HepG2 (cell line): ENCODE data around the gene C1orf115. TPM values are rescaled to one million over a fixed set of nuclear protein-coding genes. Genes with fewer than 3 reads are reported as not detected.

Experiments used
- ATF5 ChIP-seq: sonication (generic); formaldehyde crosslinking; IDR thresholded peaks from 2 replicates; pipeline ENCODE4 v1.4.0; 2020; ENCODE audit warnings: mild to moderate bottlenecking, low read depth, missing genetic modification reagents
- EZH2 ChIP-seq: conservative IDR thresholded peaks from 2 replicates; pipeline ENCODE4 v1.6.1; 2012; ENCODE audit warnings: mild to moderate bottlenecking, low read depth, low read length, moderate library complexity
- FOXK2 ChIP-seq: fragments of 450-650 bp; IDR thresholded peaks from 2 replicates; pipeline ENCODE4 v1.6.1; 2016
- HOXA3 ChIP-seq: sonication (generic); formaldehyde crosslinking; IDR thresholded peaks from 2 replicates; pipeline ENCODE4 v1.5.0; 2020; ENCODE audit warnings: missing genetic modification reagents
- IKZF4 ChIP-seq: sonication (generic); formaldehyde crosslinking; IDR thresholded peaks from 2 replicates; pipeline ENCODE4 v1.5.1; 2020; ENCODE audit warnings: borderline replicate concordance, mild to moderate bottlenecking, low read depth, missing genetic modification reagents; ENCODE audit errors: not compliant biosample characterization
- NFKB2 ChIP-seq: sonication (generic); formaldehyde crosslinking; IDR thresholded peaks from 2 replicates; pipeline ENCODE4 v1.4.0; 2020; ENCODE audit warnings: missing genetic modification reagents, borderline replicate concordance
- RARG ChIP-seq: sonication (generic); formaldehyde crosslinking; IDR thresholded peaks from 2 replicates; pipeline ENCODE4 v1.4.0; 2020; ENCODE audit warnings: low read depth, mild to moderate bottlenecking, missing genetic modification reagents
- SNAPC2 ChIP-seq: sonication (generic); formaldehyde crosslinking; IDR thresholded peaks from 2 replicates; pipeline ENCODE4 v1.8.1; 2022; ENCODE audit warnings: mild to moderate bottlenecking, missing genetic modification reagents
- STAT6 ChIP-seq: sonication (generic); formaldehyde crosslinking; IDR thresholded peaks from 2 replicates; pipeline ENCODE4 v1.4.0; 2020; ENCODE audit warnings: missing genetic modification reagents, mild to moderate bottlenecking, borderline replicate concordance
- ZBTB34 ChIP-seq: sonication (generic); formaldehyde crosslinking; IDR thresholded peaks from 2 replicates; pipeline ENCODE4 v1.8.0; 2022; ENCODE audit warnings: mild to moderate bottlenecking, missing genetic modification reagents
- ZNF251 ChIP-seq: sonication (generic); formaldehyde crosslinking; IDR thresholded peaks from 2 replicates; pipeline ENCODE4 v1.9.0; 2021; ENCODE audit warnings: mild to moderate bottlenecking, missing genetic modification reagents
- ZNF317 ChIP-seq: sonication (generic); formaldehyde crosslinking; IDR thresholded peaks from 2 replicates; pipeline ENCODE4 v1.5.0; 2020; ENCODE audit warnings: mild to moderate bottlenecking, missing genetic modification reagents
- ZNF510 ChIP-seq: sonication (generic); formaldehyde crosslinking; IDR thresholded peaks from 2 replicates; pipeline ENCODE4 v1.4.0; 2020; ENCODE audit warnings: low read depth, mild to moderate bottlenecking, missing genetic modification reagents
- ZNF670 ChIP-seq: sonication (generic); formaldehyde crosslinking; IDR thresholded peaks from 2 replicates; pipeline ENCODE4 v1.8.0; 2022; ENCODE audit warnings: mild to moderate bottlenecking, missing genetic modification reagents, borderline replicate concordance
- ZNF784 ChIP-seq: sonication (generic); formaldehyde crosslinking; IDR thresholded peaks from 2 replicates; pipeline ENCODE4 v1.5.1; 2020; ENCODE audit warnings: missing genetic modification reagents, mild to moderate bottlenecking, borderline replicate concordance
- ZNF816 ChIP-seq: sonication (generic); formaldehyde crosslinking; IDR thresholded peaks from 2 replicates; pipeline ENCODE4 v1.8.0; 2022; ENCODE audit warnings: missing genetic modification reagents, mild to moderate bottlenecking, borderline replicate concordance
- ZNF891 ChIP-seq: sonication (generic); formaldehyde crosslinking; IDR thresholded peaks from 2 replicates; pipeline ENCODE4 v1.5.0; 2020; ENCODE audit warnings: mild to moderate bottlenecking, missing genetic modification reagents
- polyA plus RNA-seq, 8 experiments: library from polyadenylated mRNA; depleted of rRNA in 3 of 8; stranded (reverse) in 7 of 8; unstranded in 1 of 8; fragments of >200 nt; fragmentation: Illumina TruSeq in 4 of 8; extraction: Trizol in 4 of 8; gene quantifications; 2 replicates each; pipeline versions ENCODE4 v1.2.1 to v1.2.3, GENCODE V29; 2011 to 2016; ENCODE audit warnings: low read depth in 4 of 8, missing spikeins in 1 of 8, mixed read lengths in 1 of 8; ENCODE audit not compliant: insufficient read depth in 1 of 8
- total RNA-seq, 5 experiments: library from RNA; depleted of rRNA; stranded (reverse); fragments of >200 nt; fragmentation: Illumina TruSeq; extraction: Trizol; gene quantifications; 2 replicates each; pipeline ENCODE4 v1.2.3, GENCODE V29; 2016; ENCODE audit warnings: low read depth in 1 of 5
- TF ChIP-seq, protein P1 (sequence below): sonication (generic); formaldehyde crosslinking; IDR thresholded peaks from 2 replicates; pipeline ENCODE4 v1.9.0; 2021; ENCODE audit warnings: missing genetic modification reagents, mild to moderate bottlenecking, borderline replicate concordance
- TF ChIP-seq, protein P2 (sequence below): sonication (generic); formaldehyde crosslinking; IDR thresholded peaks from 2 replicates; pipeline ENCODE4 v1.5.0; 2020; ENCODE audit warnings: mild to moderate bottlenecking, missing genetic modification reagents

The C1orf115 gene
- total and polyA plus RNA-seq, 2 of the 13 experiments (the other 11 are each of a cell fraction or from before 2014, with no cell fraction given): 25.2 to 85.9 TPM

DNA sequence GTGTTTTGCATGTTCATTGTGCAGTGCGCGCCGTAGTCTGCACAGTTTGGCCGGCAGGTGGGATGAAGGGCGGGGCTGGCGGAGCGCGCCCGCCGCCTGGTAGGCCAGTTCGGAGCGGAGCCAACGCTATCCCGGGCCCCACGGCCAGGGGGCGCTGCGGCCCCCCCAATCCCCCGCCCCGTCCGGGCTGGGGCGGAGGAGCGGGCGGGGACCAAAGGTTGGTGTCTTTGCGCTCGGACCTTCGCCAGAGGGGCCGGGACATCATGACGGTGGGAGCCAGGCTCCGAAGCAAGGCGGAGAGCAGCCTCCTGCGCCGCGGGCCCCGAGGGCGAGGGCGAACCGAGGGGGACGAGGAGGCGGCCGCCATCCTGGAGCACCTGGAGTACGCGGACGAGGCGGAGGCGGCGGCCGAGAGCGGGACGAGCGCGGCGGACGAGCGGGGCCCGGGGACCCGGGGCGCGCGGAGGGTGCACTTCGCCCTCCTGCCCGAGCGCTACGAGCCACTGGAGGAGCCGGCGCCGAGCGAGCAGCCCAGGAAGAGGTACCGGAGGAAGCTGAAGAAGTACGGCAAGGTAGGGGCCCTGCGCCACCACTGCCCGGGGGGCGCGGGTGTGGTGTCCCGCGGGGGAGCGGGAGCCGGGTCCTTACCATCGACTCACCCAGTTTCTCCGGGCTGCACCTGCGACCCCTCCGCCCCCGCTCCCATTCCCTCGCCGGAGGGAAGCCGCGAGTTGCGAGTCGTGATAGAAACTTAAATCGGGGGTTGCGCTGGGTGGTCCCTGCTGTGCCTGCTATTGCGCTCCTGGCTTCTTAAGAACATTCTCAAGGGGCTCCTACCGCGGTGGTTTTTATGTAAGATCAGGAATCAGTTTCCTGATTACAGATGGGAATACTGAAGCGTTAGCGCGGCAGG is at the start of gene C1orf115 (continued):
- TF ChIP-seq, protein P1, sequence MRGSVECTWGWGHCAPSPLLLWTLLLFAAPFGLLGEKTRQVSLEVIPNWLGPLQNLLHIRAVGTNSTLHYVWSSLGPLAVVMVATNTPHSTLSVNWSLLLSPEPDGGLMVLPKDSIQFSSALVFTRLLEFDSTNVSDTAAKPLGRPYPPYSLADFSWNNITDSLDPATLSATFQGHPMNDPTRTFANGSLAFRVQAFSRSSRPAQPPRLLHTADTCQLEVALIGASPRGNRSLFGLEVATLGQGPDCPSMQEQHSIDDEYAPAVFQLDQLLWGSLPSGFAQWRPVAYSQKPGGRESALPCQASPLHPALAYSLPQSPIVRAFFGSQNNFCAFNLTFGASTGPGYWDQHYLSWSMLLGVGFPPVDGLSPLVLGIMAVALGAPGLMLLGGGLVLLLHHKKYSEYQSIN (CRISPR knock-in tag): no peak
- TF ChIP-seq ZNF784 (CRISPR knock-in tag) (peak; percentile 45; the same call in 1 of the 2 replicates), RARG (no peak), HOXA3 (CRISPR knock-in tag) (peak; percentile 79), STAT6 (peak; percentile 25; the same call in 1 of the 2 replicates), ZNF251 (CRISPR knock-in tag) (no peak), ZNF670 (peak; percentile 80; the same call in 1 of the 2 replicates), NFKB2 (CRISPR knock-in tag) (peak; percentile 82; the same call in 1 of the 2 replicates), ZBTB34 (no peak), ZNF891 (no peak), FOXK2 (no peak), SNAPC2 (CRISPR knock-in tag) (no peak), ZNF317 (CRISPR knock-in tag) (0 out of 2 replicates have a peak, but pooled peaks have one; percentile 45), ZNF510 (CRISPR knock-in tag) (peak; percentile 50; the same call in 1 of the 2 replicates), ZNF816 (CRISPR knock-in tag) (no peak), ATF5 (CRISPR knock-in tag) (no peak), IKZF4 (CRISPR knock-in tag) (no peak), EZH2 (no peak)
- TF ChIP-seq, protein P2, sequence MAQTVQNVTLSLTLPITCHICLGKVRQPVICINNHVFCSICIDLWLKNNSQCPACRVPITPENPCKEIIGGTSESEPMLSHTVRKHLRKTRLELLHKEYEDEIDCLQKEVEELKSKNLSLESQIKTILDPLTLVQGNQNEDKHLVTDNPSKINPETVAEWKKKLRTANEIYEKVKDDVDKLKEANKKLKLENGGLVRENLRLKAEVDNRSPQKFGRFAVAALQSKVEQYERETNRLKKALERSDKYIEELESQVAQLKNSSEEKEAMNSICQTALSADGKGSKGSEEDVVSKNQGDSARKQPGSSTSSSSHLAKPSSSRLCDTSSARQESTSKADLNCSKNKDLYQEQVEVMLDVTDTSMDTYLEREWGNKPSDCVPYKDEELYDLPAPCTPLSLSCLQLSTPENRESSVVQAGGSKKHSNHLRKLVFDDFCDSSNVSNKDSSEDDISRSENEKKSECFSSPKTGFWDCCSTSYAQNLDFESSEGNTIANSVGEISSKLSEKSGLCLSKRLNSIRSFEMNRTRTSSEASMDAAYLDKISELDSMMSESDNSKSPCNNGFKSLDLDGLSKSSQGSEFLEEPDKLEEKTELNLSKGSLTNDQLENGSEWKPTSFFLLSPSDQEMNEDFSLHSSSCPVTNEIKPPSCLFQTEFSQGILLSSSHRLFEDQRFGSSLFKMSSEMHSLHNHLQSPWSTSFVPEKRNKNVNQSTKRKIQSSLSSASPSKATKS: no peak
